Renal pelvis (tissue), 12 donors: Measurements from ENCODE around the gene FAM222A. TPM values are rescaled to one million over a fixed set of nuclear protein-coding genes. Genes with fewer than 3 reads are reported as not detected.

Experiments
- DNase-seq: peaks from one replicate; pipeline ENCODE4 v3.0.0-alpha.2; 2013
- long read RNA-seq, 16 experiments: transcript quantifications; one replicate each; lab custom pipeline, GENCODE V29; 2026
- polyA plus RNA-seq, 3 donors: library from polyadenylated mRNA; unstranded; fragments of 120-200 nt; gene quantifications; one replicate each; pipeline ENCODE4 v1.2.1, GENCODE V29; 2013; ENCODE audit not compliant: insufficient read length in 3 of 3

FAM222A gene
- 1 to 10 TPM; 7.8 to 10.0 (median 8.3) TPM for polyA plus RNA-seq
- long read RNA-seq, donor 1, partial matches to known transcripts: 0 of 2 reads
- long read RNA-seq, donor 1, other reads (novel, unspliced or antisense): 0 of 2 reads
- long read RNA-seq, donor 2, partial matches to known transcripts: 0 of 4 reads
- long read RNA-seq, donor 2, other reads (novel, unspliced or antisense): 0 of 4 reads
- long read RNA-seq, donor 3, partial matches to known transcripts: 8 of 11 reads
- long read RNA-seq, donor 3, other reads (novel, unspliced or antisense): 0 of 11 reads
- long read RNA-seq, donor 4, partial matches to known transcripts: 0 of 2 reads
- long read RNA-seq, donor 4, other reads (novel, unspliced or antisense): 0 of 2 reads
- long read RNA-seq, donor 5, partial matches to known transcripts: 0 of 2 reads
- long read RNA-seq, donor 5, other reads (novel, unspliced or antisense): 0 of 2 reads
- long read RNA-seq, donor 6, transcript FAM222A-202 (3 exons, 3,294 nt): major isoform, 5 of 5 reads
- long read RNA-seq, donor 6, partial matches to known transcripts: 0 of 5 reads
- long read RNA-seq, donor 6, other reads (novel, unspliced or antisense): 0 of 5 reads
- long read RNA-seq, donor 7, transcript FAM222A-202 (3 exons, 3,294 nt): major isoform, 6 of 6 reads
- long read RNA-seq, donor 7, partial matches to known transcripts: 0 of 6 reads
- long read RNA-seq, donor 7, other reads (novel, unspliced or antisense): 0 of 6 reads
- long read RNA-seq, donor 8: 0 reads
- long read RNA-seq, donor 9, transcript FAM222A-202 (3 exons, 3,294 nt): major isoform, 5 of 5 reads
- long read RNA-seq, donor 9, partial matches to known transcripts: 0 of 5 reads
- long read RNA-seq, donor 9, other reads (novel, unspliced or antisense): 0 of 5 reads
- long read RNA-seq, donor 10, partial matches to known transcripts: 0 of 4 reads
- long read RNA-seq, donor 10, other reads (novel, unspliced or antisense): 0 of 4 reads
- long read RNA-seq, donor 11, partial matches to known transcripts: 0 of 2 reads
- long read RNA-seq, donor 11, other reads (novel, unspliced or antisense): 0 of 2 reads
- long read RNA-seq, donor 12, transcript FAM222A-202 (3 exons, 3,294 nt): major isoform, 7 of 7 reads
- long read RNA-seq, donor 12, partial matches to known transcripts: 0 of 7 reads
- long read RNA-seq, donor 12, other reads (novel, unspliced or antisense): 0 of 7 reads
- long read RNA-seq, donor 13, partial matches to known transcripts: 0 of 3 reads
- long read RNA-seq, donor 13, other reads (novel, unspliced or antisense): 0 of 3 reads
- long read RNA-seq, donor 14: 0 reads
- long read RNA-seq, donor 15, partial matches to known transcripts: 0 of 4 reads
- long read RNA-seq, donor 15, other reads (novel, unspliced or antisense): 0 of 4 reads
- long read RNA-seq, donor 16, partial matches to known transcripts: 0 of 4 reads
- long read RNA-seq, donor 16, other reads (novel, unspliced or antisense): 0 of 4 reads

DNA sequence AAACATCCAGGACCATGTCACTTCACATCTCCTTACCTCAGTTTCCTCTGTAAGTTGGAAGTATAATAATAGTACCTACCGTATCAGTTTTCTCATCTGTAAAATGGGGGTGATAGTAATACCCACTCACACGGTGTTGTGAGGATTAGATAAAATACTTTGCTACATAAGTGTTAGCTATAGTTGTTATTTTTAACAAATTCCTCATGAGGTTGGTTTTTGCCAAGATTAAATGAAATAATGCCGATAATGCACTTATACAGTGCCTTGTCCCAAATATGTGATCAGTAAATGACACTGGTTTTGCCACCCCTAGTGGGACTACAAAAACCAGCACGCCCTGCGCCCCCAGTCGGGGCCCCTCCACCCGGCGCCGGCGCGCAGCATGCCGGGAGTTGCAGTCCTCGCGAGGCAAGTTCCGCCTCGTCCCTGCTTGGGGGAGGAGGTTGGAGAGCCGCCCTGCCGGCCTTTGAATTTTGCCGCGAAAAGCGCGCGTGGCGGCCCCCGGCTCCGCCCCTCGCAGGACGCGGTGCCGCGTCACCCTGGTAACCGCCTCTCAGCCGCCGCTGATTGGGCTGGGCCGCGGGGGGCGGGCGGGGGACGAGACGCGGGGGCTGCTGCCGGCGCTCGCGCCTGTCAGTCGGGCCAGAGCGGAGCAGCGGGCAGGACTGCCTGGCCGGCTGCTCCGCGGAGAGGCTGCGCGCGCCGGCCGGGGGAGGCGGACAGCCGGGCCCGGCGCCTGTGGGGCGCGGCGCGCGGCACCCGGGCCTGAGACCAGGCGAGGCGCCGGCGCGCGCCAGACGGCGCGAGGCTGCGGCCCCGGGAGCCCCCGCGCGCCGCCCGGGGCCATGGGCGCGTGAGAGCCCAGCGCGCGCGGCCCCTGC, at the start of gene FAM222A:
FAM222A (plus strand) TSS at position 639 of the 884 bp plus-strand sequence. CDS start 30,322 bp downstream, outside the sequence.
- DNase-seq: peak; percentile 96

DNA sequence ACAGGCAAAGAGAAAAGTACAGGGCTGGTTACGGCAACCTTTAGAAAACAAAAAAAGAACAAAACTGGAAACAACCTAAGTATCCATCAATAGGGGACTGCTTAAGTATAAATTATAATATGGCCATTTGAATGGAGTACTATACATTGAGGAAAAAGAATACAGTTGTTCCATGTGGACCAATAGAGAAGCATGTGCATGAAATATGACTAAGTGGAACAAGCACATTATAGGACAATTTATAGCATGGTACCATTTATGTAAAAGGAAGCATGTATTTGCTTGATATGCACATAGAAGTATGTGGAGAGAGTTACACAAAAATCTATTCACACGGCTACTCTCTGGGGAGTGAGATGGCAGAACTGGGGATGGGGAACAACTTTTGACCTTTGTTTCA, 49.2 kb upstream of the FAM222A start:
- DNase-seq: no peak

DNA sequence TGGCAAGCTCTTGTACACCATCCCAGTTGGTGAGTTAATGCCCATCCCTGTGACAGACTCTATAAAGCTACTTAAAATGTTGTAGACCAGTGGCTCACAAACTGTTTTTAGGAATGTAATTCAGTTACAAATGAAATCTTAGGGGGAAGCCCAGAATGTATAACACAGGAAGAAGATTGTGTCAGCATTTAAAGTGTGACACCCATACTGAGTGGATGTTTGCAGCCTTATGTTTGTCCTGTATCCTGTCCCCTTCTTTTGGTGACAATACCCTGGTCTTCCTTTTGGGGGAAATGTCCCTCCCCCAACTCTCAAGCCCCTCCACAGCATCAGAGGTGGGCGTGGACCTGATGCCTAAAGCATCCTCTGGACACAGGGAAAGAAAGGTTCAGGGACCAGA, 47.6 kb upstream of the FAM222A start:
- no peak for DNase-seq

DNA sequence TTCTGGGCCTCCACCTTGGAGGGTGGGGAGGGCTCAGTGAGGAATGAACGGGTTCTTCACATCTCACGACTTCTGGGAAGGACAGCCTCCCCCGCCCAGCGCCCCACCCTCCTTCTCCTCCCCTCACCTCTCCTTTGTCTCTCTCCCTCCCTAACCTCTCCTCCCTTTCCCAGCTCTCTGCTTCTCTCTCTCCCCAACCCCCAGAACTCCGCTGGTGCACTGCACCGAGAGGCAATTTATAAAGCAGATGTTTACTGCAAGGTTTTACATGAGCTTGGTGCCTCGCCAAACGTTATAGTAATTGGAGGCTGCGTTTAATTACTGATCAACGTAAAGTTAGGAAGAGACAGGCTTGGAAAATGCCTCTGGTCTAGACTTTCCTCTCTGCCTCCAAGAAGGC, 42.9 kb upstream of the FAM222A start:
- DNase-seq: no peak

DNA sequence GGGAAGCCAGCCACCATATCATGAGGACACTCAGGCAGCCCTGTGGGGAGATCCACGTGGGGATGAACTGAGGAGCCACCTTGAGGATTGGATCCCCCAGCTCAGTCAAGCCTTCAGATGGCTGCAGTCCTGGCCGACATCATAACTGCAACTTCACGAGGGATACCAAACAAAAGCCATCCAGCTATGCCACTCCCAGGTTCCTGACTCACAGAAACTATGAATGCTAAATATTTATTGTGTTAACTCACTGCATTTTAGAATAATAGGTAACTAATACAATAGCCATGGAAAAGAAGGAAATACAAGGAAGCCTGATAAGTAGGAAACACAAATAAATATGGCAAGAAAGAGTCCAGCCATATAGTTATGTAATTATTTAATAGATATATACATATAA, 42.1 kb upstream of the FAM222A start:
- DNase-seq: no peak

DNA sequence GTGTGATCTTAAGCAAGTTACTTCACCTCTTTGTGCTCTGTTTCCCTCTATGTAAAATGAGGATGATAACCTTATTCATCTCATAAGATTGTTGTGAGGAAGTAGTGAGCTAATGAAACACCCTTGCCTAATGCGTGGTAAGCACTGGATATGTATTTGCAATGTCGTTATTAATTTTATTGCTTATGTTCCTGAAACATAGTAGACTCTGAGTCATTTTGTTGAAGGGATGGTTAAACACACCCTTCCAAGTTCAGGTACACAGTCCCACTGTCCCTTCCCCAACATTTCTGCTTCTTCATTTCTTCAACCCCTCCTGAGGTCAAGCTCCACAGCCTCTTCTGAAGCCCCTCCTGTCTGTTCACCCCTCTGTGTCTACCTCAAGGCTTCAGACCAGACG, 40.2 kb upstream of the FAM222A start:
- DNase-seq: no peak

DNA sequence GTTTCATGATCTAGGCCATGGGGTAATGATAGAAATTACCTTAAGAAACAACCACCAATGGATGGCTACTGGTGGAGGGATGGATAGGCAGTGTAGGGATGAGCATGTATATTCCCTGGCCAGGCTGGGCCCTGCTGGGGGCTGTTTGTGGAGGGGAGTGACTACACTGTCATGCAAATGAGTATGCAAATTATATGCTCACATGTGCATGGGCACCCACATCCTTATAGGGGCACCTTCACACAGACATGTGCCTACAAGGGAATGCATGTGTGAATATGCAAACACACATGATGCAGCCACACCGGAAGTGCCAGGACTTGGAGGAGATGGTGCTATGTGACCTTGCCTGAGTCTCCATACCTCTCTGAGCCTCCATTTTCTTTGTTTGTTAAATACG, 39.7 kb upstream of the FAM222A start:
- DNase-seq: no peak

DNA sequence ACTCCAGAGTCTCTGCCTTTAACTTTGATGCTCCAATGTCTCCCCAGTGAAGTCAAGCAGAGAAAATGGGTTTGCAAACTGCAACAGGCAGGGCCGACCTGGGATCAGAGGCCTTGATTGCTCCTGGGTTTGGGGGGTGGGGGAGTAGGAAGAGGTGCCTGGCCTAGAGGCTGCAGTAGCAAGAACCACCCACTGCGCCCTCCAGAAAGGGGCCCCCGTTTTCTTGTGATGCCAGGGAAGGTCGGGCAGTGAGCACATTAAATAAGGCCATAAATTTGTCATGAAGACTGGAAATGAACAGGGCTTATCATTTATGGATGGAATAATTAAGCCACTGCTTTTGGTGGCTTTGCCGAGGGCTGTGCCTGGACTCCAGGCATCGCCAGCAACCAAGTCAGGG, 38.2 kb upstream of the FAM222A start:
- no peak for DNase-seq

DNA sequence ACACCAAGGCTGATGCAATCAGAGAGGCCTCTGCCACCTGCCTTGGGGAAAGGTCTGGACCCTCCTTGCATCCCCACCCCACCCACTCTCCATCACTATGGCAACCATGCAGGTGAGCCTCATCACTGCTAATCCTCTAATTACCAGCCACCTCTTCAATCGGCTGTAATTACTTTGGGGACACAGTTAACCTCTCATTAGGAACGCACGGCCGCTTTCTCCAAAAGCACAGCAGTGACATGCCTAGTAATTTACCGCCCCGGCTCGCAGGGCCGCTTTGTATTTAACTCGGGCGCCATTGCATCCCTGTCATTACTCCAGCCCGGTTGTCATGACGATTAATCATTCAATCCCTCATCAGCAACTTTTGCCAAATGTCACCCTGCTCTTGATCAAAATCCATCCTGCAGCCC, 36.3 kb upstream of the FAM222A start:
- DNase-seq: no peak

DNA sequence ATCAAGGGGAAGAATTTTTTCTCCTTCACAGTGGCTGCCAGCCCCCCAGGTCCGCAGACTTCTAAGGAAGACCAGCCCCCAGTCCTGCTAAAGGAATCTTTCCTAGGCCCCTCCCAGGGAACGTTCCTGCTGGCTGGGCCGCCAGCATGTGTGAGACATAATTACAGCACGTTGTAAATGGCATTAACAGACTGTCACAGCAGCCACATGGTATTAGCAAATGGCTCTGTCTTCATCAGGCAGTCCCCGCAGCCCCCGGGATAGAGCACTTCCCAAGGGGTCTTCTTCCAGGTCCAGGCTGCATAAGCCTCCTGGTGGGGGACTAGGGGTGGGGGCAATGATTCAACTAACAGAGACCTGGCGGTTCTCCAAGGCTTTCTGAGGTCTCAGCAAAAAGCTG, 34.9 kb upstream of the FAM222A start:
- no peak for DNase-seq

DNA sequence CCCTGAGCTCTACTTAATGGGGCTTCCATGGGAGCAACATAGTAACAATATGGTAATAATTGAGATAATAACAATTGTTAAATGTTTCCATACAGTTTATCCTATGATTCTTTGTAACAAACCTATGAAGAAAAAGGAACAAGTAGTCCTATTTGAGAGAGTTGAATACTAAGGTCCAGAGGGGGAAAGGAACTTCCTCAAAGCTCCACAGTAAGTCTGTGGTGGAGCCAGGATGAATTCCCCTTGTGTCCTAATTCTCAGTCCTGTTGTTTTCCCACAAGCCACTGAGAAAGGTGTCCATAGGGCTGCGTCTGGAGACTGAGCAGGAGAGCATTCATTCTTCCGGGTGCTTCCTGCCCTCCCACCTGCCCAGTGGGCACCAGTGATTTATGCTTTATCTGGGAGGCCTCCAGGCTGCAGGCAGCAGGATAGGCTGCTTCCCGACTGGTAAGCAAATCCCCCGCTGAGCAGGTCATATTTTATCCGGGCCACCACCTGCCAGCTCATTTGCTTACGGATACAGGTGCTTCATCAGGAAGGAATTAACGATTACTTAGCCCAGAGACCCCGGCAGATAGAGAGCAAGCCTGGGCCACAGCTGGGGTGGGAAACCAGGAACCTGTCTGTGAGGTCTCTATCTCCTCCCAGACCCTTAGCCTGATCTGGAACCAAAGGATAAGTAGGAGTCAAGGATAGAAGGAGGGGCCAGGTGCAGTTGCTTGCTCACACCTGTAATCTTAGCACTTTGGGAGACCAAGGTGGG, 33.9 kb upstream of the FAM222A start:
- DNase-seq: peak; percentile 73

DNA sequence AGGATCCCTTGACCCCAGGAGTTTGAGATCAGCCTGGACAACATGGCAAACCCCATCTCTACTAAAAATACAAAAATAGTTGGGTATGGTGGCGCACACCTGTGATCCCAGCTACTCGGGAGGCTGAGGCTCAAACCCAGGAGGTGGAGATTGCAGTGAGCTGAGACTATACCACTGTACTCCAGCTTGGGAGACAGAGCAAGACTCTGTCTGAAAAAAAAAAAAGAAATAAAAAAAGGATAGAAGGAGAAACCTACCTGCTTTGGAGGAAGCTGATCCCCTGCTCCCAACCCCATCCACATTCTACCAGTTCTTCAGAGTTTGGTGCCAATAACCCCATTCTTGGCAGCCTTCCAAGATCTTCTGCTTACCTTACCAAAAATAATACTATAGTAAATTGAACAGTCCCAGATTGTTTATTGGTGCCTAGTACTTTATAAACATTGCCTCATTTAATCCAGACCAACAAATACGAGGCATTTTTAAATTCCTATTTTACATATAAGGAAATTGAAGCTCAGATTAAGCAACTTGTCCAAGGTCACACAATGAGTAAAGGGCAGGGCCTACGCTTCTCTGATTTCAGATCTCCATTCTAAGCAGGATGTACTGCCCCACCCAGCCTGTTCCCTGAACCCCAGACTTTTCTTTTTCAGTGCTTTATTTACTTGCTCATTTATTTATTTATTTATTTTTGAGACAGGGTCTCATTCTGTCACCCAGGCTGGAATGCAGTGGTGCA, 33.2 kb upstream of the FAM222A start:
- no peak for DNase-seq

DNA sequence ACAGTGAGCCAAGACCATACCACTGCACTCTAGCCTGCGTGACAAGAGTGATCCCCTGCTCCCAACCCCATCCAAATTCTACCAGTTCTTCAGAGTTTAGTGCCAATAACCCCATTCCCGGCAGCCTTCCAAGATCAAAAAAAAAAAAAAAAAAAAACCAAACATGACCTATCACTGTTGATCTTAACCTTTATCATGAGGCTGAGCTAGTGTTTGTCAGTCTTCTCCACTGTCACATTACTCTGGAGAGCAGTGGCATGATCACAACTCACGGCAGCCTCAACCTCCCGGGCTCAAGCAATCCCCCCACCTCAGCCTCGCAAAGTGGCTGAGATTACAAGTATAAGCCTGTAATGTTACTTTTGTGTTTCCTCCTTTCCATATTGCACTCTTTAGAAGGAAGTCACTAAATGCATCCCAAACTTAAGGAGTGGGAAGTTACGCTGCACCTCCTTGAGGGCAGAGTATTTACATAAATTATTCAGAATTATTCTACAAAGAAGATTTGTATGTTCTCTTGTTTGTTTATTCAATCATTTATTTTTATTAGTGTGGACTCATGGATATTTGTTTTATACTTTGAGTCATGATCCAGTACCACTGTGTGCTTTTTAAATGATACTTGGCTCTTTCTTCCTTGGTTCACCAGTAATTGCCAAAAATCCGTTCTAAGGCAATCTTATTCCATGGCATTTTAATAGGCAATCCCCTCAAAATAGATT, 31.5 kb upstream of the FAM222A start:
- no peak for DNase-seq

DNA sequence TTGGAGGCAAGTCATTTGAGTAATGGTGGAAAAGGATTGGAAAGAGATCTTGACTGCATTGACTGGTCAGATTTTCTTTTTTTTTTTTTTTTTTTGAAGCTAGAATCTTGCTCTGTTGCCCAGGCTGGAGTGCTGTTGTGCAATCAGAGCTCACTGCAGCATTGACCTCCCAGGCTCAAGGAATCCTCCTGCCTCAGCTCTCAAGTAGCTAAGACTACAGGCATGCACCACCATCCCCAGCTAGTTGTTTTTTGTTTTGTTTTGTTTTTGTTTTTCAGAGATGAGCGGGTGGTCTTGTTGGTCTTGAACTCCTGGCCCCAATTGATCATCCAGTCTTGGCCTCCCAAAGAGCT, 30.9 kb upstream of the FAM222A start:
- DNase-seq: no peak

DNA sequence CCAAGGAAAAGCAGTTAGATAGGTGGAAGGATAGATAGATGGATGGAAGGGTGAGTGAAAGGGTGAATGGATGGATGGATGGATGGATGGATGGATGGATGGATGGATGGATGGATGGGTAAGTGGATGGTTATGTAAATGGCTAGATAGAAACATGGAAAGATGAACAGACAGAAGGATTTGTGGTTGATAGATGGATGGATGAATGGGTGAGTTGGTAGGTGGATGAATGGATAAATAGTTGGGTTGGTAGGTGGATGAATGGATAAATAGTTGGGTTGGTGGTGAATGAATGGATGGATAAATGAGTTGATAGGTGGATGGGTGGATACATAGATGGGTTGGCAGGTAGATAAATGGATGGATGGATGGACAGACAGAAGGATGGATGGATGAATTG, 30.3 kb upstream of the FAM222A start:
- no peak for DNase-seq

DNA sequence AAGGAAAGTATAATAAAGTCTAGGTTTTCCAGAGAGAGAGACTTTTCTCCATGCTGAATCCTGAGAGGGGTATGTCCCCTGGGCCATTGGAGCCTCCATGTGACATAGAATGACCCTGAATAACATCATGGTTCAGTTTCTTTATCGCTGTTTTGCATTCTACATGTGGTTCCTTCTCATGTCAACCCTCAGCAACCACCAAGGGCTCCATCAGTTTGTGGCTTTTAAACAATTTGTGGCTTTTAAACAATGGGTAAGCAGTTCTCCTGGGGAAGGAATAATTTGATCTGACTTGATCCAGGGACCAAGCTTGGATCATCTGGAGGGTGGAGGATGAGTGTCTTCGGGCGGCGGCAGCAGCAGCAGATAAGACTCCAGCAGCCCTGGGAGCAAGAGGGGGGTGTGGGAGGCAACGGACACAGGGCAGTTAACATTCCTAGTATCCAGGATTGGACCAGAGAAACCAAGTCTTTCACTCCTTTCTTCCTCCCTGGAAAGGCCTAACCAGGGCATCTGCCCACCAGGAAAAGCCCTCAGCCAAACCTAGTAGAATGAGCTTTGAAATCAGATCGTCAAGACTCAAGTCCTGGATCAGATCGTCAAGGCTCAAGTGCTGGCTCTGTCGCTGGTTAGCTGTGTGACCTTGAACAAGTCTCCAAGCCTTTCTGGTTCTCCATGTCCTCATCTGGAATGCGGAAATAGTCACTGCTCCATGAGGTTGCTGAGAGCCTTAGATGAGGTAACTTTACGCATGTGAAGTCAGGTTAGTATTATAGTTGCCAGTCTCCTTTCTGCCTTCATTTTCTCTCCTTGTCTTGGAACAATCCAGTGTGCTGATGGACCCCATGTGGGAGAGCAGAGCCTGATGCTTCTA, 27.8 kb upstream of the FAM222A start:
- DNase-seq: no peak

DNA sequence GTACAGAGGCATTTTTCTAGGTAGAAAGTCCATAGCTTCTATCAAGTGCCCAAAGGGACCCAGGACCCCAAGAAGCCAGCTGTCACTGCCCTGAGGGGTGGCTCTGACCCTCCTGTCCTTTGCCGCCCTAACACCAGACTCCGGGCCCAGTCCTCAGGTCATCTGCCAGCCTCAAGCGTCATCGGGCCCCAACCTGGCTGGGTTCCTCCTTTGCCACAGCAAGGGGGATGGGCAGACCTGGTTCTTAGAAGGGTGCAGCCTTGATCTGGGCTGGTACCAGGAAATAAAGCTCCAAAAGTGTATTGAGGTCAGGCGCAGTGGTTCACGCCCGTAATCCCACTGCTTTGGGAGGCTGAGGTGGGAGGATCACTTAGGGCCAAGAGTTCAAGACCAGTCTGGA, 27.1 kb upstream of the FAM222A start:
- no peak for DNase-seq
